Coronary artery (tissue), 2 donors: Measurements from ENCODE around the gene CAMK2D.

Experiments used
- DNase-seq: peaks from one replicate; pipeline ENCODE4 v3.0.0-alpha.2; 2017; ENCODE audit warnings: low spot score
- H3K27ac ChIP-seq, 2 donors: fragments of 200-600 bp; sonication (generic); one replicate each; pipeline ENCODE4 v1.5.1; 2016 to 2019
- H3K4me3 ChIP-seq: fragments of 200-600 bp; sonication (generic); 2 replicates; pipeline ENCODE4 v1.5.1; 2016; ENCODE audit warnings: mild to moderate bottlenecking, moderate library complexity
- TF ChIP-seq, protein P1 (sequence below): fragments of 200-600 bp; sonication (generic); IDR thresholded peaks from one replicate; pipeline ENCODE4 v1.5.1; 2019; ENCODE audit warnings: antibody characterized with exemption

The CAMK2D gene

DNA sequence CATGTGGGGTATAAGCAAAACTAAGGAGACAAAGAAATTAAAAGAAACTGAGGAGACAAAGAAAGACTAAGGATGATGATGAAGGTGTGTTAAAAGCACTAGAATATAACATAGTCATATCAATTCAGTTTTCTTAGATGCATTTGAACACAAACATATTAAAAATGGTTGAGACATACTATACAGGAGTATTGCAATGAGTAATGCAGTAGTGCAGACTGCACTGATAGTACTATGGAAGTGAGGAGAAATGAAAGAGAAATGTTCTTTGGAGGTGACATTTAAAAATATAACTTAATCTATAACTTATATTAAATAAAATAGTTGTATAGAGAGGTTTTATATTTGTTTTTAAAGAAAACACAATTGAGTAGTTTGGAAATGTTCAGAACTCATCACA lies 279.2 kb downstream of the CAMK2D start:
- TF ChIP-seq, protein P1, sequence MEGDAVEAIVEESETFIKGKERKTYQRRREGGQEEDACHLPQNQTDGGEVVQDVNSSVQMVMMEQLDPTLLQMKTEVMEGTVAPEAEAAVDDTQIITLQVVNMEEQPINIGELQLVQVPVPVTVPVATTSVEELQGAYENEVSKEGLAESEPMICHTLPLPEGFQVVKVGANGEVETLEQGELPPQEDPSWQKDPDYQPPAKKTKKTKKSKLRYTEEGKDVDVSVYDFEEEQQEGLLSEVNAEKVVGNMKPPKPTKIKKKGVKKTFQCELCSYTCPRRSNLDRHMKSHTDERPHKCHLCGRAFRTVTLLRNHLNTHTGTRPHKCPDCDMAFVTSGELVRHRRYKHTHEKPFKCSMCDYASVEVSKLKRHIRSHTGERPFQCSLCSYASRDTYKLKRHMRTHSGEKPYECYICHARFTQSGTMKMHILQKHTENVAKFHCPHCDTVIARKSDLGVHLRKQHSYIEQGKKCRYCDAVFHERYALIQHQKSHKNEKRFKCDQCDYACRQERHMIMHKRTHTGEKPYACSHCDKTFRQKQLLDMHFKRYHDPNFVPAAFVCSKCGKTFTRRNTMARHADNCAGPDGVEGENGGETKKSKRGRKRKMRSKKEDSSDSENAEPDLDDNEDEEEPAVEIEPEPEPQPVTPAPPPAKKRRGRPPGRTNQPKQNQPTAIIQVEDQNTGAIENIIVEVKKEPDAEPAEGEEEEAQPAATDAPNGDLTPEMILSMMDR, result no peak
- DNase-seq, result no peak
- H3K27ac ChIP-seq, result no peak overlapping the region
- no peak overlapping the region for H3K4me3 ChIP-seq

- H3K27ac ChIP-seq, result no peak overlapping the region
- TF ChIP-seq, protein P1, result no peak
- DNase-seq, result no peak
These were observed 279.7 kb downstream of the CAMK2D start for GRCh38 chr4:113481820-113482219.

DNA sequence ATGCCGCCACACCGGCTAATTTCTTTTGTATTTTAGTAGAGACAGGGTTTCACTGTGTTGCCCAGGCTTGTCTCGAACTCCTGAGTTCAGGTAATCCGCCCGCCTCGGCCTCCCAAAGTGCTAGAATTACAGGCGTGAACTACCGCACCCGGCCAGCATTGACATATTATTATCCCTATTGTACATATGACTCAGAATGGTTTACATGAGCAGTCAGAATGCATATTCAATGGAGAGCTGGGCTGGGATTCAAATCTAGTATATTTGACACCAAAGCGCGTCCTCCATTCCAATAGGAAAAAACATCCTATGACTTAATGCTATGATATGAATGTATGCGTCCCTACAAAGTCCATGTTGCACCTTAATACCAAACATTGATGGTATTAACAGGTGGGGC lies 281.4 kb downstream of the CAMK2D start:
- TF ChIP-seq, protein P1, result no peak
- DNase-seq, result no peak
- H3K4me3 ChIP-seq, result no peak overlapping the region
- no peak overlapping the region for H3K27ac ChIP-seq

More at GRCh38 chr4:113481820-113482219, 279.7 kb downstream of the CAMK2D start:
- H3K4me3 ChIP-seq, result no peak overlapping the region

- Histone ChIP-seq H3K4me3 (no peak overlapping the region), H3K27ac (no peak overlapping the region)
- TF ChIP-seq, protein P1, result no peak
- DNase-seq, result no peak
These were observed 283.5 kb downstream of the CAMK2D start for GRCh38 chr4:113478032-113478431.

DNA sequence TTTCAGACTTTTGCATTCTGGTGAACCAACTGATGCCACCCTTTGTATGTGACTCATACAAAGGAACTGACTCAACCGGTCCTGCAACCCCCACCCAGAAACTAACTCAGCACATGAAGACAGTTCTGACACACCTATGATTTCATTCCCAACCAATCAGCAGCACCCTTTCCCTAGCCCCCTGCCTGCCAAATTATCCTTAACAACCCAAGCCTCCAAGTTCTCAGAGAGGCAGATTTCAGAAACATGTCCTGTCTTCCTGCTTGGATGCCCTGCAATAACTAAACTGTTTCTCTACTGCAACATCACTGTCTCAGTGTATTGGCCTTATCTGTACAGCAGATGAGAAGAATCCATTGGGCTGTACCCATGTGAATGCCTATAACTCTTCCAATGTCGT lies 284.7 kb downstream of the CAMK2D start:
- TF ChIP-seq, protein P1, result no peak
- no peak for DNase-seq
- no peak overlapping the region for H3K4me3 ChIP-seq
- H3K27ac ChIP-seq, result no peak overlapping the region

- Histone ChIP-seq H3K4me3 (no peak overlapping the region), H3K27ac (no peak overlapping the region)
- TF ChIP-seq, protein P1, result no peak
- DNase-seq, result no peak
These were observed 287.5 kb downstream of the CAMK2D start for GRCh38 chr4:113474017-113474416.

DNA sequence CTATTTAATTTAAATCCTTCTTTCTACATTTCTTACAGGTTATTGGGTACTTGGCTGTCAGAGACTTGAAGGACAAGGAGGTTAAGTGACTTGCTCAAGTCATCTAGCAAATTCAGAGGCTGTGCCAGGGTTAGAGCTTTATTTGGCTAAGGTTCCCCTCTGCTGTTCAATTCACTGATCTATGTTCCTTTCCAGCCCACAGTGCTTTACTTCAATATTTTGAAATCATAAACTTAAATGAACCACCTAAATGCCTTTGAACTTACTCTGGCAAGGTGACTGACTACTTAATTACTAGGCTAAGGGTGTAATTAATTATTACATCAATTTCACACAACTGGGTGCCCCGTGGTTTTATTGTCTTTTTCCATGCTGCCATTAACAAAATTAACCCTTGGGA lies 288.7 kb downstream of the CAMK2D start:
- Histone ChIP-seq H3K4me3 (no peak overlapping the region), H3K27ac (no peak overlapping the region)
- no peak for DNase-seq
- TF ChIP-seq, protein P1, result no peak
